Mesodermal cell (in vitro differentiated cells): Measurements from ENCODE around the gene WIPF3.

Experiments used
- H3K27ac ChIP-seq: 2 replicates; pipeline ENCODE4 v1.7.0; 2013; ENCODE audit warnings: mild to moderate bottlenecking, low read depth, low read length, moderate library complexity; ENCODE audit not compliant: severe bottlenecking
- H3K36me3 ChIP-seq: 2 replicates; pipeline ENCODE4 v1.7.1; 2013; ENCODE audit warnings: mild to moderate bottlenecking, low read length, moderate library complexity; ENCODE audit not compliant: control insufficient read depth, insufficient read depth
- H3K4me1 ChIP-seq: one replicate; pipeline ENCODE4 v1.7.1; 2013; ENCODE audit warnings: mild to moderate bottlenecking, low read length; ENCODE audit not compliant: insufficient read depth, control insufficient read depth, poor library complexity, severe bottlenecking
- H3K4me3 ChIP-seq: 2 replicates; pipeline ENCODE4 v1.7.0; 2013; ENCODE audit warnings: low read length, control low read depth, mild to moderate bottlenecking; ENCODE audit not compliant: insufficient read depth, poor library complexity, severe bottlenecking; ENCODE audit errors: extremely low read depth
- H3K9me3 ChIP-seq: 2 replicates; pipeline ENCODE4 v1.7.1; 2013; ENCODE audit warnings: mild to moderate bottlenecking, low read length, moderate library complexity; ENCODE audit not compliant: control insufficient read depth
- WGBS, 2 experiments: methylation state at CpG; one replicate each; pipeline ENCODE4 v1.1.5; 2013; ENCODE audit warnings: missing lambda C conversion rate in 2 of 2; ENCODE audit not compliant: insufficient coverage in 2 of 2; 5-methylcytosine and 5-hydroxymethylcytosine counted together

Gene WIPF3

GRCh38 chr7:29926741-29927140 lies 120.4 kb downstream of the WIPF3 start:
- H3K36me3 ChIP-seq: peaks cover 91% of the 10 kb centered on the region
- H3K9me3 ChIP-seq: no peaks in the 10 kb centered on the region
- H3K27ac ChIP-seq: no peak overlapping the region
- no peaks in the 10 kb centered on the region for H3K4me1 ChIP-seq
- 89 to 94% methylated on average over 2 to 3 of the region's 5 CpGs for WGBS, 2 experiments
- H3K4me3 ChIP-seq: no peak overlapping the region

GRCh38 chr7:29929018-29929807 lies 122.9 kb downstream of the WIPF3 start:
- Histone ChIP-seq H3K36me3 (peaks cover 88% of the 10 kb centered on the region), H3K9me3 (no peaks in the 10 kb centered on the region), H3K4me3 (no peak overlapping the region), H3K4me1 (no peaks in the 10 kb centered on the region), H3K27ac (no peak overlapping the region)
- WGBS, 2 experiments: 89 to 90% methylated on average over 13 to 17 of the region's 17 CpGs

- 83 to 100% methylated on average over 1 to 2 of the region's 2 CpGs for WGBS, 2 experiments
- Histone ChIP-seq H3K9me3 (no peaks in the 10 kb centered on the region), H3K36me3 (peaks cover 98% of the 10 kb centered on the region), H3K4me3 (no peak overlapping the region), H3K27ac (no peak overlapping the region), H3K4me1 (no peaks in the 10 kb centered on the region)
Observed at GRCh38 chr7:29935111-29935510, 128.8 kb downstream of the WIPF3 start.

- H3K4me1 ChIP-seq: no peaks in the 10 kb centered on the region
- 92 to 100% methylated on average over 1 to 2 of the region's 3 CpGs for WGBS, 2 experiments
- H3K36me3 ChIP-seq: peaks cover 98% of the 10 kb centered on the region
- H3K27ac ChIP-seq: no peak overlapping the region
- no peaks in the 10 kb centered on the region for H3K9me3 ChIP-seq
- H3K4me3 ChIP-seq: no peak overlapping the region
Observed at GRCh38 chr7:29937132-29937531, 130.8 kb downstream of the WIPF3 start.

GRCh38 chr7:29940199-29940598 lies 133.9 kb downstream of the WIPF3 start:
- H3K36me3 ChIP-seq: peaks cover 100% of the 10 kb centered on the region
- no CpG with 5 or more reads among the region's 2 CpGs for WGBS, 2 experiments
- no peak overlapping the region for H3K27ac ChIP-seq

GRCh38 chr7:29945259-29945809 lies 139.0 kb downstream of the WIPF3 start:
- no CpG with 5 or more reads among the region's 4 CpGs for WGBS, 2 experiments
- no peak overlapping the region for H3K4me3 ChIP-seq
- no peaks in the 10 kb centered on the region for H3K4me1 ChIP-seq
- H3K27ac ChIP-seq: no peak overlapping the region
- H3K9me3 ChIP-seq: no peaks in the 10 kb centered on the region
- H3K36me3 ChIP-seq: peaks cover 98% of the 10 kb centered on the region

More at GRCh38 chr7:29940199-29940598, 133.9 kb downstream of the WIPF3 start:
- no peak overlapping the region for H3K4me3 ChIP-seq
- H3K4me1 ChIP-seq: no peaks in the 10 kb centered on the region
- H3K9me3 ChIP-seq: no peaks in the 10 kb centered on the region

GRCh38 chr7:29946428-29947186 lies 140.3 kb downstream of the WIPF3 start:
- no peaks in the 10 kb centered on the region for H3K9me3 ChIP-seq
- WGBS, 2 experiments: 86 to 94% methylated on average over 4 to 5 of the region's 5 CpGs
- no peak overlapping the region for H3K27ac ChIP-seq
- no peaks in the 10 kb centered on the region for H3K4me1 ChIP-seq
- peaks cover 98% of the 10 kb centered on the region for H3K36me3 ChIP-seq
- H3K4me3 ChIP-seq: no peak overlapping the region

GRCh38 chr7:29948587-29948986 lies 142.3 kb downstream of the WIPF3 start:
- Histone ChIP-seq H3K4me1 (no peaks in the 10 kb centered on the region), H3K36me3 (peaks cover 97% of the 10 kb centered on the region), H3K9me3 (no peaks in the 10 kb centered on the region), H3K4me3 (no peak overlapping the region), H3K27ac (no peak overlapping the region)
- WGBS, 2 experiments: 90 to 93% methylated on average over 1 to 2 of the region's 2 CpGs

GRCh38 chr7:29950480-29950879 lies 144.2 kb downstream of the WIPF3 start:
- 86 to 95% methylated on average over 3 to 8 of the region's 8 CpGs for WGBS, 2 experiments
- H3K36me3 ChIP-seq: peaks cover 97% of the 10 kb centered on the region
- no peak overlapping the region for H3K27ac ChIP-seq
- no peaks in the 10 kb centered on the region for H3K4me1 ChIP-seq
- no peaks in the 10 kb centered on the region for H3K9me3 ChIP-seq
- no peak overlapping the region for H3K4me3 ChIP-seq

- Histone ChIP-seq H3K4me3 (no peak overlapping the region), H3K36me3 (peaks cover 97% of the 10 kb centered on the region), H3K9me3 (no peaks in the 10 kb centered on the region), H3K27ac (no peak overlapping the region), H3K4me1 (no peaks in the 10 kb centered on the region)
- WGBS, 2 experiments: 96 to 99% methylated on average over 7 to 8 of the region's 8 CpGs
Observed at GRCh38 chr7:29951206-29951605, 144.9 kb downstream of the WIPF3 start.
